ENCODE data around the gene MARCKS. TPM values are rescaled to one million over a fixed set of nuclear protein-coding genes. Genes with fewer than 3 reads are reported as not detected.

The MARCKS gene
- total RNA-seq, 1 donor = 535 TPM

- Histone ChIP-seq H2AFZ (ENCODE audit: low read length) (no peak overlapping the region), H3K27me3 (ENCODE audit: insufficient read depth, low read length) (no peaks in the 10 kb centered on the region), H3K4me2 (ENCODE audit: insufficient read depth, low read length) (peak overlapping the region; percentile 85), H4K20me1 (ENCODE audit: insufficient read depth, low read length) (peaks cover 14% of the 10 kb centered on the region), H3K4me3 (ENCODE audit: insufficient read depth, low read length) (peak overlapping the region; percentile 90), H3K27ac (ENCODE audit: low read depth, low read length) (no peak overlapping the region), H3K36me3 (ENCODE audit: insufficient read depth, low read length) (peaks cover 24% of the 10 kb centered on the region), H3K79me2 (ENCODE audit: insufficient read depth, low read length) (peaks cover 59% of the 10 kb centered on the region), H3K4me1 (ENCODE audit: insufficient read depth, low read length) (peaks cover 9% of the 10 kb centered on the region), H3K9me3 (ENCODE audit: low read depth, low read length) (no peaks in the 10 kb centered on the region)
- TF ChIP-seq, protein P1, sequence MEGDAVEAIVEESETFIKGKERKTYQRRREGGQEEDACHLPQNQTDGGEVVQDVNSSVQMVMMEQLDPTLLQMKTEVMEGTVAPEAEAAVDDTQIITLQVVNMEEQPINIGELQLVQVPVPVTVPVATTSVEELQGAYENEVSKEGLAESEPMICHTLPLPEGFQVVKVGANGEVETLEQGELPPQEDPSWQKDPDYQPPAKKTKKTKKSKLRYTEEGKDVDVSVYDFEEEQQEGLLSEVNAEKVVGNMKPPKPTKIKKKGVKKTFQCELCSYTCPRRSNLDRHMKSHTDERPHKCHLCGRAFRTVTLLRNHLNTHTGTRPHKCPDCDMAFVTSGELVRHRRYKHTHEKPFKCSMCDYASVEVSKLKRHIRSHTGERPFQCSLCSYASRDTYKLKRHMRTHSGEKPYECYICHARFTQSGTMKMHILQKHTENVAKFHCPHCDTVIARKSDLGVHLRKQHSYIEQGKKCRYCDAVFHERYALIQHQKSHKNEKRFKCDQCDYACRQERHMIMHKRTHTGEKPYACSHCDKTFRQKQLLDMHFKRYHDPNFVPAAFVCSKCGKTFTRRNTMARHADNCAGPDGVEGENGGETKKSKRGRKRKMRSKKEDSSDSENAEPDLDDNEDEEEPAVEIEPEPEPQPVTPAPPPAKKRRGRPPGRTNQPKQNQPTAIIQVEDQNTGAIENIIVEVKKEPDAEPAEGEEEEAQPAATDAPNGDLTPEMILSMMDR (IDR thresholded peaks at IDR 0.05; ENCODE audit: extremely low read depth, low read depth, low read length) = no peak
- DNase-seq (ENCODE audit: insufficient read length, low spot score, missing footprints) = no peak
Observed at GRCh38 chr6:113862112-113862511, 5.0 kb downstream of the MARCKS start.

DNA sequence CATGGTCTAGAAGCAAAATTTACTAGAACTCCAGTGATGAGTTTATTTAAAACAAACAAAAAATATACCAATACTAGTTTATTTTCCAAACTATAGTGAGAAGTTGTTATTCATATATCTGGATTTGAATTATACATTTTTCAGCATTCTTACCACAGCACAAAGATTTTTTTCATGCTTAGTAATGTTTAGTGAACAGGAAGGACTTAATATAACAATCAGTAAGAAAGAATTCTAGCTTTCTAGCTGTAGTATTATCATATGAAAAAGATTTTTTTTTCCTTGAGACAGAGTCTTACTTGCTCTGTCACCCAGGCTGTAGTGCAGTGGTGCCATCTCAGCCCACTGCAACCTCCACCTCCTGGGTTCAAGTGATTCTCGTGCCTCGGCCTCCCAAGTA, 13.8 kb downstream of the MARCKS start:
- Histone ChIP-seq H3K79me2 (ENCODE audit: insufficient read depth, low read length) (peaks cover 11% of the 10 kb centered on the region), H3K36me3 (ENCODE audit: insufficient read depth, low read length) (no peaks in the 10 kb centered on the region), H3K4me1 (ENCODE audit: insufficient read depth, low read length) (peaks cover 12% of the 10 kb centered on the region), H4K20me1 (ENCODE audit: insufficient read depth, low read length) (no peaks in the 10 kb centered on the region), H3K4me2 (ENCODE audit: insufficient read depth, low read length) (peak overlapping the region; percentile 19), H2AFZ (ENCODE audit: low read length) (no peak overlapping the region), H3K4me3 (ENCODE audit: insufficient read depth, low read length) (no peak overlapping the region), H3K27me3 (ENCODE audit: insufficient read depth, low read length) (no peaks in the 10 kb centered on the region), H3K9me3 (ENCODE audit: low read depth, low read length) (no peaks in the 10 kb centered on the region), H3K27ac (ENCODE audit: low read depth, low read length) (no peak overlapping the region)
- DNase-seq (ENCODE audit: insufficient read length, low spot score, missing footprints) = no peak
- TF ChIP-seq, protein P1 (IDR thresholded peaks at IDR 0.05; ENCODE audit: extremely low read depth, low read depth, low read length) = no peak

- no peak overlapping the region for H2AFZ ChIP-seq (ENCODE audit: low read length)
- H3K27me3 ChIP-seq (ENCODE audit: insufficient read depth, low read length) = no peaks in the 10 kb centered on the region
- peaks cover 11% of the 10 kb centered on the region for H3K79me2 ChIP-seq (ENCODE audit: insufficient read depth, low read length)
- peak overlapping the region; percentile 52 for H3K4me3 ChIP-seq (ENCODE audit: insufficient read depth, low read length)
- no peaks in the 10 kb centered on the region for H4K20me1 ChIP-seq (ENCODE audit: insufficient read depth, low read length)
- H3K36me3 ChIP-seq (ENCODE audit: insufficient read depth, low read length) = no peaks in the 10 kb centered on the region
- DNase-seq (ENCODE audit: insufficient read length, low spot score, missing footprints) = no peak
- peak overlapping the region; percentile 67 for H3K4me2 ChIP-seq (ENCODE audit: insufficient read depth, low read length)
- H3K27ac ChIP-seq (ENCODE audit: low read depth, low read length) = no peak overlapping the region
- H3K4me1 ChIP-seq (ENCODE audit: insufficient read depth, low read length) = peaks cover 12% of the 10 kb centered on the region
- TF ChIP-seq, protein P1 (IDR thresholded peaks at IDR 0.05; ENCODE audit: extremely low read depth, low read depth, low read length) = no peak
- H3K9me3 ChIP-seq (ENCODE audit: low read depth, low read length) = no peaks in the 10 kb centered on the region
Observed at GRCh38 chr6:113871975-113872374, 14.8 kb downstream of the MARCKS start.

GRCh38 chr6:113873043-113873667, 16.0 kb downstream of the MARCKS start:
- Histone ChIP-seq H2AFZ (ENCODE audit: low read length) (peak overlapping the region; percentile 87), H4K20me1 (ENCODE audit: insufficient read depth, low read length) (no peaks in the 10 kb centered on the region), H3K27me3 (ENCODE audit: insufficient read depth, low read length) (no peaks in the 10 kb centered on the region), H3K9me3 (ENCODE audit: low read depth, low read length) (no peaks in the 10 kb centered on the region), H3K36me3 (ENCODE audit: insufficient read depth, low read length) (no peaks in the 10 kb centered on the region), H3K4me1 (ENCODE audit: insufficient read depth, low read length) (peaks cover 12% of the 10 kb centered on the region), H3K79me2 (ENCODE audit: insufficient read depth, low read length) (peaks cover 11% of the 10 kb centered on the region), H3K27ac (ENCODE audit: low read depth, low read length) (peak overlapping the region; percentile 36), H3K4me2 (ENCODE audit: insufficient read depth, low read length) (peak overlapping the region; percentile 73), H3K4me3 (ENCODE audit: insufficient read depth, low read length) (peak overlapping the region; percentile 69)
- DNase-seq (ENCODE audit: insufficient read length, low spot score, missing footprints) = no peak
- TF ChIP-seq, protein P1 (IDR thresholded peaks at IDR 0.05; ENCODE audit: extremely low read depth, low read depth, low read length) = no peak

Measured in osteoblast (primary cell).